ENCODE measurements around the gene HOXD13. TPM values are rescaled to one million over a fixed set of nuclear protein-coding genes. Genes with fewer than 3 reads are reported as not detected.

The HOXD13 gene
- total and polyA plus RNA-seq, 2 of the 8 experiments (the other 6 are each of a cell fraction or from before 2014, with no cell fraction given): not detected

DNA sequence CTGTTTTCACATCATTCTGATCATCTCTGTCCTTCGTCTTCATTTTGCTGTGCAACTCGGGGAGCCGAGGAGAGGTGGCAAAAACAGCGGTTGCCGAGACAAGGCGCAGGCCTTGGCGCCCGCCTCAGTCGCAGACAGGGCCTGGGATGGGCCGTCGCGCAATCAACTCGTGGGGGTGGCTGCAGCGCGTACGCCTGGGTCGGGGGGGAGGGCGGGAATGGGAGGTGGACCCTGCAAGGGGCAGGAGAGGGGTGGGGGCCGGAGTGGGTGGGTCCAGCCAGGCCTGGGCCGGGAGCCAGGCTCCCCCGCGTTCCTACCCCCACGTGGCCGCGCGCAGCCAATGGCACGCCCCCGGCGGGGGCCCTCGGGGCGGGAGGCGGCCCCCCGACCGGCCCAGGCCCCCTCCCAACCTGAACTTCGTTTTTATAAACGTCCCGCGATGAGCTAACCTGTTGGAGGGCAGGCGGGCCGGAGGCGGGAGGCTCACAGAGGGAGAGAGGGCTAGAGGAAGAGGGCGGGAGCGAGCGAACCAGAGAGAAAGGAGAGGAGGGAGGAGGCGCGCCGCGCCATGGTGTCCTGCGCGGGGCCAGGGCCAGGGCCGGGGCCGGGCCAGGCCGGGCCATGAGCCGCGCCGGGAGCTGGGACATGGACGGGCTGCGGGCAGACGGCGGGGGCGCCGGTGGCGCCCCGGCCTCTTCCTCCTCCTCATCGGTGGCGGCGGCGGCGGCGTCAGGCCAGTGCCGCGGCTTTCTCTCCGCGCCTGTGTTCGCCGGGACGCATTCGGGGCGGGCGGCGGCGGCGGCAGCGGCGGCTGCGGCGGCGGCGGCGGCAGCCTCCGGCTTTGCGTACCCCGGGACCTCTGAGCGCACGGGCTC lies at the start of gene HOXD13 (continued):
- TF ChIP-seq, protein P1, sequence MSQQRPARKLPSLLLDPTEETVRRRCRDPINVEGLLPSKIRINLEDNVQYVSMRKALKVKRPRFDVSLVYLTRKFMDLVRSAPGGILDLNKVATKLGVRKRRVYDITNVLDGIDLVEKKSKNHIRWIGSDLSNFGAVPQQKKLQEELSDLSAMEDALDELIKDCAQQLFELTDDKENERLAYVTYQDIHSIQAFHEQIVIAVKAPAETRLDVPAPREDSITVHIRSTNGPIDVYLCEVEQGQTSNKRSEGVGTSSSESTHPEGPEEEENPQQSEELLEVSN (IDR thresholded peaks at IDR 0.05): peak; percentile 35; the same call in 1 of the 2 replicates
- TF ChIP-seq POU5F1 (IDR thresholded peaks at IDR 0.05; ENCODE audit: low read depth, low read length) (no peak), POLR2A (IDR thresholded peaks at IDR 0.05; ENCODE audit: control extremely low read depth in 1 of 2, low read depth in 2 of 2, low read length in 2 of 2) (no peak), BRCA1 (IDR thresholded peaks at IDR 0.05; ENCODE audit: low read depth, low read length) (no peak), KDM4A (IDR thresholded peaks at IDR 0.05; ENCODE audit: low read depth, low read length, severe bottlenecking) (peak; percentile 76), CREB1 (IDR thresholded peaks at IDR 0.05) (peak; percentile 75), CBX5 (IDR thresholded peaks at IDR 0.05; ENCODE audit: low read depth, low read length) (no peak)
- TF ChIP-seq, protein P2, sequence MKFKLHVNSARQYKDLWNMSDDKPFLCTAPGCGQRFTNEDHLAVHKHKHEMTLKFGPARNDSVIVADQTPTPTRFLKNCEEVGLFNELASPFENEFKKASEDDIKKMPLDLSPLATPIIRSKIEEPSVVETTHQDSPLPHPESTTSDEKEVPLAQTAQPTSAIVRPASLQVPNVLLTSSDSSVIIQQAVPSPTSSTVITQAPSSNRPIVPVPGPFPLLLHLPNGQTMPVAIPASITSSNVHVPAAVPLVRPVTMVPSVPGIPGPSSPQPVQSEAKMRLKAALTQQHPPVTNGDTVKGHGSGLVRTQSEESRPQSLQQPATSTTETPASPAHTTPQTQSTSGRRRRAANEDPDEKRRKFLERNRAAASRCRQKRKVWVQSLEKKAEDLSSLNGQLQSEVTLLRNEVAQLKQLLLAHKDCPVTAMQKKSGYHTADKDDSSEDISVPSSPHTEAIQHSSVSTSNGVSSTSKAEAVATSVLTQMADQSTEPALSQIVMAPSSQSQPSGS (IDR thresholded peaks at IDR 0.05; ENCODE audit: low read length): no peak

Data from H1 (cell line).